Esophagus squamous epithelium (tissue), 5 donors: ENCODE results near the gene POMP. TPM values are rescaled to one million over a fixed set of nuclear protein-coding genes. Genes with fewer than 3 reads are reported as not detected.

Experiments
- DNase-seq: peaks from one replicate; lab custom pipeline; 2025; lab: John Stamatoyannopoulos, UW
- H3K27ac ChIP-seq, 4 donors: fragments of 200-600 bp; sonication (generic); one replicate each; pipeline ENCODE4 v1.5.1; 2016 to 2019; ENCODE audit warnings: mild to moderate bottlenecking in 1 of 4
- H3K27me3 ChIP-seq, 4 donors: fragments of 200-600 bp; sonication (generic); 1 replicate in 3 of 4; 2 replicates in 1 of 4; pipeline versions ENCODE4 v1.5.1 to v1.6.0; 2017 to 2021; ENCODE audit warnings: antibody characterized with exemption in 1 of 4
- H3K36me3 ChIP-seq, 3 donors: fragments of 200-600 bp; sonication (generic); one replicate each; pipeline ENCODE4 v1.5.1; 2016 to 2019
- H3K4me1 ChIP-seq, 3 donors: fragments of 200-600 bp; sonication (generic); one replicate each; pipeline ENCODE4 v1.5.1; 2017 to 2019
- H3K4me3 ChIP-seq, 4 donors: fragments of 200-600 bp; sonication (generic); 1 replicate in 3 of 4; 2 replicates in 1 of 4; pipeline ENCODE4 v1.5.1; 2016 to 2019; ENCODE audit warnings: mild to moderate bottlenecking in 2 of 4, moderate library complexity in 1 of 4
- H3K9me3 ChIP-seq, 3 donors: fragments of 200-600 bp; sonication (generic); one replicate each; pipeline ENCODE4 v1.5.1; 2016 to 2019
- CTCF ChIP-seq, 6 experiments: fragments of 450-650 bp in 4 of 6; fragments of 200-600 bp in 2 of 6; sonication (generic) in 2 of 6; IDR thresholded peaks; one replicate each; pipeline ENCODE4 v1.5.1; 2016 to 2019; ENCODE audit warnings: antibody characterized with exemption in 6 of 6, mild to moderate bottlenecking in 4 of 6, moderate library complexity in 4 of 6
- POLR2A ChIP-seq, 4 donors: fragments of 450-650 bp; IDR thresholded peaks; one replicate each; pipeline ENCODE4 v1.6.1; 2017; ENCODE audit warnings: antibody characterized with exemption in 4 of 4, mild to moderate bottlenecking in 4 of 4, moderate library complexity in 3 of 4
- WGBS, 2 donors: methylation state at CpG; one replicate each; pipeline ENCODE4 v1.1.5; 2018; 5-methylcytosine and 5-hydroxymethylcytosine counted together
- intact Hi-C: fragments of 100-400 bp; cut with DNase I; formaldehyde crosslinking; loops from one replicate; pipeline ENCODE4 v1.15.0; 2022
- total RNA-seq, 4 donors: library from RNA; depleted of rRNA; stranded (reverse); fragments of >200 nt; gene quantifications; one replicate each; pipeline ENCODE4 v1.1.0, GENCODE V29; 2016
- donor health status: DM: yes; HTN: yes; CAD: no.

The POMP gene
- total RNA-seq, 4 donors from 2014 or later, result 42.8 to 79.4 (median 65.3) TPM

- H3K27ac ChIP-seq, result peak overlapping the region in 1 of 4 donors; percentile 9
- H3K27me3 ChIP-seq, result no peaks in the 10 kb centered on the region
- no peak overlapping the region for H3K4me3 ChIP-seq
- H3K4me1 ChIP-seq, result peaks cover 0 to 16% (median 4%) of the 10 kb centered on the region in 3 donors
- H3K36me3 ChIP-seq, result peaks cover 0 to 14% (median 0%) of the 10 kb centered on the region in 3 donors
- intact Hi-C loops, result no loop called here
- DNase-seq, result no peak
- TF ChIP-seq POLR2A (IDR thresholded peaks at IDR 0.05) (no peak), CTCF (IDR thresholded peaks at IDR 0.05) (no peak)
- H3K9me3 ChIP-seq, result no peaks in the 10 kb centered on the region
- WGBS, 2 donors, result 60 to 64% methylated on average over 5 of the region's 5 CpGs
Observed at GRCh38 chr13:28707629-28708427, 48.9 kb downstream of the POMP start.

- H3K4me3 ChIP-seq, result no peak overlapping the region
- H3K4me1 ChIP-seq, result peaks cover 0 to 16% (median 4%) of the 10 kb centered on the region in 3 donors
- TF ChIP-seq CTCF (IDR thresholded peaks at IDR 0.05), result no peak
- no peak for TF ChIP-seq POLR2A (IDR thresholded peaks at IDR 0.05)
- 78 to 90% methylated on average over 3 of the region's 4 CpGs for WGBS, 2 donors
- H3K36me3 ChIP-seq, result no peaks in the 10 kb centered on the region
- DNase-seq, result no peak
- H3K27ac ChIP-seq, result no peak overlapping the region
- no peaks in the 10 kb centered on the region for H3K9me3 ChIP-seq
- no peaks in the 10 kb centered on the region for H3K27me3 ChIP-seq
- intact Hi-C loops, result no loop called here
Observed at GRCh38 chr13:28710161-28710560, 51.2 kb downstream of the POMP start.

GRCh38 chr13:28714651-28715050 is 55.7 kb downstream of the POMP start:
- Histone ChIP-seq H3K4me3 (no peak overlapping the region), H3K36me3 (no peaks in the 10 kb centered on the region), H3K4me1 (peaks cover 13 to 36% (median 15%) of the 10 kb centered on the region in 3 donors), H3K27ac (no peak overlapping the region), H3K27me3 (no peaks in the 10 kb centered on the region), H3K9me3 (no peaks in the 10 kb centered on the region)
- no peak for DNase-seq
- whole genome bisulfite sequencing, 2 donors, result 63 to 74% methylated on average over 1 of the region's 1 CpG
- intact Hi-C loops, result no loop called here
- TF ChIP-seq CTCF (IDR thresholded peaks at IDR 0.05) (no peak), POLR2A (IDR thresholded peaks at IDR 0.05) (no peak)

- intact Hi-C loops, result no loop called here
- Histone ChIP-seq H3K9me3 (no peaks in the 10 kb centered on the region), H3K4me3 (no peak overlapping the region), H3K27me3 (no peaks in the 10 kb centered on the region), H3K4me1 (peaks cover 13 to 36% (median 15%) of the 10 kb centered on the region in 3 donors), H3K36me3 (no peaks in the 10 kb centered on the region), H3K27ac (peak overlapping the region in 2 of 4 donors; percentile 29 to 44)
- DNase-seq, result no peak
- 19 to 25% methylated on average over 8 of the region's 8 CpGs for WGBS, 2 donors
- TF ChIP-seq POLR2A (IDR thresholded peaks at IDR 0.05) (no peak), CTCF (IDR thresholded peaks at IDR 0.05) (no peak)
Observed at GRCh38 chr13:28716511-28716910, 57.6 kb downstream of the POMP start.

- H3K4me3 ChIP-seq, result no peak overlapping the region
- DNase-seq, result no peak
- intact Hi-C loops, result no loop called here
- H3K27me3 ChIP-seq, result no peaks in the 10 kb centered on the region
- whole genome bisulfite sequencing, 2 donors, result 56 to 69% methylated on average over 3 of the region's 3 CpGs
- TF ChIP-seq CTCF (IDR thresholded peaks at IDR 0.05) (no peak), POLR2A (IDR thresholded peaks at IDR 0.05) (no peak)
- H3K9me3 ChIP-seq, result no peaks in the 10 kb centered on the region
- H3K27ac ChIP-seq, result peak overlapping the region in 2 of 4 donors; percentile 29 to 44
- no peaks in the 10 kb centered on the region for H3K36me3 ChIP-seq
- peaks cover 13 to 36% (median 15%) of the 10 kb centered on the region in 3 donors for H3K4me1 ChIP-seq
Observed at GRCh38 chr13:28717170-28717569, 58.2 kb downstream of the POMP start.
